HepG2 (cell line): ENCODE data around the gene PPP2R5E. TPM values are rescaled to one million over a fixed set of nuclear protein-coding genes. Genes with fewer than 3 reads are reported as not detected.

Source experiments
- ATAC-seq: fragments of 200-7000 bp; cut with Tn5 transposase; 3 replicates; pipeline ENCODE4 v1.9.1; 2020; ENCODE audit warnings: mild to moderate bottlenecking, moderate library complexity
- BruUV-seq: library from RNA; stranded (reverse); fragments of 400-500 nt; replicated peaks from 2 replicates; lab custom pipeline; 2021; lab: Mats Ljungman, UMichigan
- CTCF ChIA-PET: fragments of 300-600 bp; formaldehyde crosslinking; extraction: SDS; loops from one replicate; lab custom pipeline; 2021; ENCODE audit warnings: low total read pairs, inconsistent platforms, low intra/inter-chr PET ratio; lab: Yijun Ruan, JAX
- POLR2A ChIA-PET: fragments of 350-600 bp; sonication (Branson Sonifier 250); formaldehyde crosslinking; loops from one replicate; lab custom pipeline; 2020; ENCODE audit warnings: antibody characterized with exemption, inconsistent platforms; lab: Yijun Ruan, JAX
- DNase-seq: peaks from one replicate; pipeline ENCODE4 v3.0.0-alpha.2; 2015; ENCODE audit warnings: low spot score
- FAIRE-seq: peaks from 3 replicates; lab custom pipeline; 2011; peaks lifted over from hg19 to GRCh38; lab: Jason Lieb, UNC
- H2AFZ ChIP-seq: one replicate; pipeline ENCODE4 v1.6.1; 2011; ENCODE audit warnings: low read length, inconsistent platforms
- H3K27ac ChIP-seq: fragments of 300-600 bp; 3 replicates; pipeline ENCODE4 v1.8.0; 2011; ENCODE audit warnings: mixed run types, mild to moderate bottlenecking, mixed read lengths, low read length, inconsistent platforms; ENCODE audit not compliant: insufficient read depth; ENCODE audit errors: extremely low read length
- H3K27me3 ChIP-seq, 2 experiments: fragments of 200-600 bp in 1 of 2; 2 replicates in 1 of 2; 3 replicates in 1 of 2; pipeline versions ENCODE4 v1.6.0 to v1.8.0; 2011; ENCODE audit warnings: low read length in 2 of 2, mild to moderate bottlenecking in 2 of 2, moderate library complexity in 2 of 2, inconsistent platforms in 1 of 2; ENCODE audit not compliant: insufficient read depth in 2 of 2, control insufficient read depth in 1 of 2
- H3K36me3 ChIP-seq, 2 experiments: fragments of 200-600 bp in 1 of 2; replicated peaks in 1 of 2; 2 replicates in 1 of 2; 3 replicates in 1 of 2; pipeline versions ENCODE4 v1.5.1 to v1.8.0; 2011; ENCODE audit warnings: low read length in 2 of 2, inconsistent platforms in 1 of 2; ENCODE audit not compliant: insufficient read depth in 2 of 2, control insufficient read depth in 1 of 2
- H3K4me1 ChIP-seq: 2 replicates; pipeline ENCODE4 v1.5.1; 2012; ENCODE audit warnings: low read length, inconsistent platforms; ENCODE audit not compliant: insufficient read depth
- H3K4me2 ChIP-seq: 2 replicates; pipeline ENCODE4 v1.6.0; 2011; ENCODE audit warnings: low read depth, low read length, inconsistent platforms
- H3K4me3 ChIP-seq, 3 experiments: fragments of 200-600 bp in 1 of 3; sonication (generic), shearing (Covaris generic) in 1 of 3; replicated peaks in 1 of 3; 2 replicates each; pipeline ENCODE4 v1.5.1; 2011 to 2016; ENCODE audit warnings: low read length in 3 of 3, inconsistent platforms in 2 of 3, low read depth in 2 of 3, mild to moderate bottlenecking in 2 of 3, control low read depth in 1 of 3, mixed read lengths in 1 of 3; ENCODE audit not compliant: insufficient read depth in 1 of 3
- H3K79me2 ChIP-seq: one replicate; pipeline ENCODE4 v1.6.1; 2011; ENCODE audit warnings: low read length, inconsistent platforms; ENCODE audit not compliant: insufficient read depth
- H3K9ac ChIP-seq: 2 replicates; pipeline ENCODE4 v1.6.0; 2011; ENCODE audit warnings: mild to moderate bottlenecking, low read depth, low read length, inconsistent platforms; ENCODE audit not compliant: insufficient read depth
- H3K9me3 ChIP-seq: 2 replicates; pipeline ENCODE4 v1.5.1; 2012; ENCODE audit warnings: mild to moderate bottlenecking, low read length
- H4K20me1 ChIP-seq: 2 replicates; pipeline ENCODE4 v1.6.0; 2011; ENCODE audit warnings: inconsistent platforms, mild to moderate bottlenecking, low read length, moderate library complexity; ENCODE audit not compliant: insufficient read depth
- AHDC1 ChIP-seq: sonication (generic); formaldehyde crosslinking; IDR thresholded peaks from 2 replicates; pipeline ENCODE4 v1.5.1; 2020; ENCODE audit warnings: mild to moderate bottlenecking, missing genetic modification reagents, borderline replicate concordance
- BCL3 ChIP-seq: sonication (generic); formaldehyde crosslinking; IDR thresholded peaks from 2 replicates; pipeline ENCODE4 v1.5.1; 2020; ENCODE audit warnings: mild to moderate bottlenecking, missing genetic modification reagents, moderate library complexity
- BRF2 ChIP-seq: sonication (generic); formaldehyde crosslinking; IDR thresholded peaks from 2 replicates; pipeline ENCODE4 v1.8.1; 2022; ENCODE audit warnings: mild to moderate bottlenecking, missing genetic modification reagents
- CBX1 ChIP-seq: IDR thresholded peaks from one replicate; pipeline ENCODE4 v1.6.1; 2016; ENCODE audit warnings: antibody characterized with exemption, low read depth
- FLYWCH1 ChIP-seq: sonication (generic); formaldehyde crosslinking; IDR thresholded peaks from 2 replicates; pipeline ENCODE4 v1.8.1; 2023; ENCODE audit warnings: mild to moderate bottlenecking, missing genetic modification reagents
- GLMP ChIP-seq: sonication (generic); formaldehyde crosslinking; IDR thresholded peaks from 2 replicates; pipeline ENCODE4 v1.9.0; 2021; ENCODE audit warnings: missing genetic modification reagents, mild to moderate bottlenecking, borderline replicate concordance
- MTF1 ChIP-seq: sonication (generic); formaldehyde crosslinking; IDR thresholded peaks from 2 replicates; pipeline ENCODE4 v1.5.0; 2020; ENCODE audit warnings: missing genetic modification reagents
- NCOA5 ChIP-seq: sonication (generic); formaldehyde crosslinking; IDR thresholded peaks from 2 replicates; pipeline ENCODE4 v1.4.0; 2020; ENCODE audit warnings: missing genetic modification reagents
- PAF1 ChIP-seq: IDR thresholded peaks from 2 replicates; pipeline ENCODE4 v1.6.1; 2016; ENCODE audit warnings: missing genetic modification reagents, missing compliant biosample characterization
- RFX3 ChIP-seq: IDR thresholded peaks from 2 replicates; pipeline ENCODE4 v1.6.1; 2016; ENCODE audit warnings: missing biosample characterization, missing genetic modification reagents
- RFXAP ChIP-seq: sonication (generic); formaldehyde crosslinking; IDR thresholded peaks from 2 replicates; pipeline ENCODE4 v1.4.0; 2020; ENCODE audit warnings: missing genetic modification reagents, borderline replicate concordance
- TEF ChIP-seq: sonication (generic); formaldehyde crosslinking; IDR thresholded peaks from 2 replicates; pipeline ENCODE4 v1.5.0; 2020; ENCODE audit warnings: missing genetic modification reagents
- ZNF333 ChIP-seq: sonication (generic); formaldehyde crosslinking; IDR thresholded peaks from 2 replicates; pipeline ENCODE4 v1.4.0; 2020; ENCODE audit warnings: mild to moderate bottlenecking, missing genetic modification reagents, borderline replicate concordance
- ZNF615 ChIP-seq: sonication (generic); formaldehyde crosslinking; IDR thresholded peaks from 2 replicates; pipeline ENCODE4 v1.5.0; 2020; ENCODE audit warnings: mild to moderate bottlenecking, missing genetic modification reagents, borderline replicate concordance
- ZNF746 ChIP-seq: sonication (generic); formaldehyde crosslinking; IDR thresholded peaks from 2 replicates; pipeline ENCODE4 v1.8.0; 2022; ENCODE audit warnings: mild to moderate bottlenecking, missing genetic modification reagents
- whole genome bisulfite sequencing: methylation state at CpG from one replicate; pipeline ENCODE4 v1.1.6; 2017; ENCODE audit warnings: low lambda C conversion rate; 5-methylcytosine and 5-hydroxymethylcytosine counted together
- in situ Hi-C: cut with HindIII; loops from 2 replicates; pipeline ENCODE4 v1.10.0; 2017; ENCODE audit warnings: low pct_unique_long_range_greater_than_20kb; ENCODE audit not compliant: extremely low pct_ligation_motif_present
- intact Hi-C: fragments of 100-400 bp; cut with micrococcal nuclease; formaldehyde crosslinking; loops from one replicate; pipeline ENCODE4 v1.10.0; 2022; ENCODE audit not compliant: unreplicated experiment
- polyA plus RNA-seq, 8 experiments: library from polyadenylated mRNA; depleted of rRNA in 3 of 8; stranded (reverse) in 7 of 8; unstranded in 1 of 8; fragments of >200 nt; fragmentation: Illumina TruSeq in 4 of 8; extraction: Trizol in 4 of 8; gene quantifications; 2 replicates each; pipeline versions ENCODE4 v1.2.1 to v1.2.3, GENCODE V29; 2011 to 2016; ENCODE audit warnings: low read depth in 4 of 8, missing spikeins in 1 of 8, mixed read lengths in 1 of 8; ENCODE audit not compliant: insufficient read depth in 1 of 8
- total RNA-seq, 5 experiments: library from RNA; depleted of rRNA; stranded (reverse); fragments of >200 nt; fragmentation: Illumina TruSeq; extraction: Trizol; gene quantifications; 2 replicates each; pipeline ENCODE4 v1.2.3, GENCODE V29; 2016; ENCODE audit warnings: low read depth in 1 of 5

PPP2R5E gene
- total and polyA plus RNA-seq, 2 of the 13 experiments (the other 11 are each of a cell fraction or from before 2014, with no cell fraction given) = 8.9 to 11.0 TPM

- TF ChIP-seq GLMP = no peak
- TF ChIP-seq, all 625 proteins: peak for 0
These were observed 65.2 kb downstream of the PPP2R5E start (continued) for GRCh38 chr14:63478010-63478409.

GRCh38 chr14:63477556-63477955, 65.6 kb downstream of the PPP2R5E start:
- ATAC-seq (no peak), FAIRE-seq (no peak), DNase-seq (no peak)
- H3K4me3 ChIP-seq = no peak overlapping the region
- no peaks in the 10 kb centered on the region for H3K27me3 ChIP-seq
- WGBS = 88% methylated on average over 1 of the region's 1 CpG
- in situ Hi-C loops (no loop called here), intact Hi-C loops (no loop called here)
- no TSS peak for BruUV-seq
- POLR2A ChIA-PET = no interaction called here
- no peak overlapping the region for H2AFZ ChIP-seq
- peaks cover 61% of the 10 kb centered on the region for H3K4me1 ChIP-seq
- no peak overlapping the region for H3K4me2 ChIP-seq
- no peaks in the 10 kb centered on the region for H3K9me3 ChIP-seq
- no peak overlapping the region for H3K9ac ChIP-seq
- no peaks in the 10 kb centered on the region for H4K20me1 ChIP-seq
- CTCF ChIA-PET = no interaction called here
- no peaks in the 10 kb centered on the region for H3K36me3 ChIP-seq
- no peak overlapping the region for H3K27ac ChIP-seq
- H3K79me2 ChIP-seq = peaks cover 46% of the 10 kb centered on the region
- TF ChIP-seq FLYWCH1 (CRISPR knock-in tag) (no peak), RFX3 (no peak), ZNF746 (CRISPR knock-in tag) (no peak), NCOA5 (no peak), BRF2 (CRISPR knock-in tag) (no peak), AHDC1 (no peak), RFXAP (no peak), TEF (CRISPR knock-in tag) (no peak), ZNF333 (CRISPR knock-in tag) (no peak), MTF1 (CRISPR knock-in tag) (no peak), ZNF615 (CRISPR knock-in tag) (no peak), PAF1 (CRISPR knock-in tag) (no peak), CBX1 (no peak), BCL3 (no peak)
